Left ventricle myocardium inferior (tissue), 1 donor: Measurements from ENCODE around the gene FBXO47. TPM values are rescaled to one million over a fixed set of nuclear protein-coding genes. Genes with fewer than 3 reads are reported as not detected.
A peak's percentile ranks its signal among the peaks of the same experiment; 100 is the strongest.
"Not testable (repeated sequence)": the region's sequence is repeated elsewhere in the genome, so short reads cannot be mapped to it uniquely, and the experiment has no call there.

Source experiments
- DNase-seq: peaks from one replicate; pipeline ENCODE4 v3.0.0-alpha.2; 2020
- H3K27ac ChIP-seq: fragments of 200-600 bp; replicated peaks from 2 replicates; pipeline ENCODE4 v1.8.0; 2021
- H3K27me3 ChIP-seq: fragments of 200-600 bp; 2 replicates; pipeline ENCODE4 v1.8.0; 2021; ENCODE audit warnings: low read depth
- H3K36me3 ChIP-seq: fragments of 200-600 bp; 2 replicates; pipeline ENCODE4 v1.8.0; 2021
- H3K4me1 ChIP-seq: fragments of 200-600 bp; 2 replicates; pipeline ENCODE4 v1.8.0; 2021
- H3K4me3 ChIP-seq: fragments of 200-600 bp; 2 replicates; pipeline ENCODE4 v1.8.0; 2021; ENCODE audit warnings: mild to moderate bottlenecking, moderate library complexity
- H3K9me3 ChIP-seq: fragments of 200-600 bp; replicated peaks from 2 replicates; pipeline ENCODE4 v1.8.0; 2021
- intact Hi-C: fragments of 100-400 bp; cut with micrococcal nuclease; formaldehyde crosslinking; loops from one replicate; pipeline ENCODE4 v1.11.0; 2022
- total RNA-seq: library from RNA; stranded (reverse); fragmentation: NEBNext Ultra II Directional; extraction: Animal tissue kit (Norgen Biotek cat#: 25700); gene quantifications from one replicate; pipeline ENCODE4 v1.2.1, GENCODE V29; 2021
- TF ChIP-seq, protein P1 (sequence below): fragments of 200-600 bp; IDR thresholded peaks from 2 replicates; pipeline ENCODE4 v1.8.0; 2021; ENCODE audit warnings: antibody characterized with exemption, mild to moderate bottlenecking, borderline replicate concordance
- donor health status: DM: no; HTN: yes; CAD: no; lungs with severe emphysema.

Gene FBXO47
- total RNA-seq, 1 donor from 2014 or later, result not detected

DNA sequence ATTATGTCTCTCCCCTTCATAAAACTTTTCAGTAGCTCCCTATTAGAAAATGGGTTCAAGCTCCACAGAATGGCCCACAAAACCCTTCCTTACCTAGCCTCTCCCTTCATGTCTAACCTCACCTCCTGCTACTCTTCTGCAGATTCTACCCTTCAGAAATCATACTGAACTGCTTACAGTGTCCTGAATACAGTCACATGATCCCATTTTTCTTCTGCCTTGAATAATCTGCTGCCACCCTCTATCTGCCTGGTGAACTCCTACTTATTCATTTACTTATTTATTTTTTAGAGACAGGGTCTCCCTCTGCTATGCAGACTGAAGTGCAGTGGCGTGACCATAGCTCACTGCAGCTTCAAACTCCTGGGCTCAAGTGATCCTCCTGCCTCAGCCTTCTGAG is 26.8 kb downstream of the FBXO47 start:
- intact Hi-C loops, result no loop called here
- H3K4me3 ChIP-seq, result no peak overlapping the region
- H3K36me3 ChIP-seq, result no peaks in the 10 kb centered on the region
- peaks cover 12% of the 10 kb centered on the region for H3K4me1 ChIP-seq
- no peak overlapping the region for H3K27ac ChIP-seq
- H3K27me3 ChIP-seq, result no peaks in the 10 kb centered on the region
- TF ChIP-seq, protein P1, sequence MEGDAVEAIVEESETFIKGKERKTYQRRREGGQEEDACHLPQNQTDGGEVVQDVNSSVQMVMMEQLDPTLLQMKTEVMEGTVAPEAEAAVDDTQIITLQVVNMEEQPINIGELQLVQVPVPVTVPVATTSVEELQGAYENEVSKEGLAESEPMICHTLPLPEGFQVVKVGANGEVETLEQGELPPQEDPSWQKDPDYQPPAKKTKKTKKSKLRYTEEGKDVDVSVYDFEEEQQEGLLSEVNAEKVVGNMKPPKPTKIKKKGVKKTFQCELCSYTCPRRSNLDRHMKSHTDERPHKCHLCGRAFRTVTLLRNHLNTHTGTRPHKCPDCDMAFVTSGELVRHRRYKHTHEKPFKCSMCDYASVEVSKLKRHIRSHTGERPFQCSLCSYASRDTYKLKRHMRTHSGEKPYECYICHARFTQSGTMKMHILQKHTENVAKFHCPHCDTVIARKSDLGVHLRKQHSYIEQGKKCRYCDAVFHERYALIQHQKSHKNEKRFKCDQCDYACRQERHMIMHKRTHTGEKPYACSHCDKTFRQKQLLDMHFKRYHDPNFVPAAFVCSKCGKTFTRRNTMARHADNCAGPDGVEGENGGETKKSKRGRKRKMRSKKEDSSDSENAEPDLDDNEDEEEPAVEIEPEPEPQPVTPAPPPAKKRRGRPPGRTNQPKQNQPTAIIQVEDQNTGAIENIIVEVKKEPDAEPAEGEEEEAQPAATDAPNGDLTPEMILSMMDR, result no peak
- no peak for DNase-seq
- no peaks in the 10 kb centered on the region for H3K9me3 ChIP-seq

DNA sequence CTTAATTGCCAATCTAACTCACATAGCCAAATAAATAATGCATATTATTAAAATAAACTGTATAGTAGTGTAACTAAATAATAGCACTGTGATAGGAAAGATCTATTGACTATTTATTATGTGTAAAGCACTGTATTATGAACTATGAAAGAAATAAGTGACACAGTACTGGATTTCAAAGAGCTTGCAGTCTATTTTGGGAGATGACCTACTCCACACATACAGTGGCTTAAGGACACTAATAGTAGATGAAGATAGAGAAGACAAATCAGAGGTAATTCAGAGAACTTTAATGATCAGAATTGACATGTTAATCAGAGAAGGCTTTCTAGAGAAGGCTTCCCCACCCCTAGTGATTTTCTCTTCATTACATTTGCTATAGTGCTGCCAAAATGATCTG is 27.2 kb downstream of the FBXO47 start:
- Histone ChIP-seq H3K27ac (no peak overlapping the region), H3K4me1 (peaks cover 12% of the 10 kb centered on the region), H3K9me3 (no peaks in the 10 kb centered on the region), H3K4me3 (no peak overlapping the region), H3K36me3 (no peaks in the 10 kb centered on the region), H3K27me3 (no peaks in the 10 kb centered on the region)
- DNase-seq, result no peak
- intact Hi-C loops, result no loop called here
- TF ChIP-seq, protein P1, result no peak

DNA sequence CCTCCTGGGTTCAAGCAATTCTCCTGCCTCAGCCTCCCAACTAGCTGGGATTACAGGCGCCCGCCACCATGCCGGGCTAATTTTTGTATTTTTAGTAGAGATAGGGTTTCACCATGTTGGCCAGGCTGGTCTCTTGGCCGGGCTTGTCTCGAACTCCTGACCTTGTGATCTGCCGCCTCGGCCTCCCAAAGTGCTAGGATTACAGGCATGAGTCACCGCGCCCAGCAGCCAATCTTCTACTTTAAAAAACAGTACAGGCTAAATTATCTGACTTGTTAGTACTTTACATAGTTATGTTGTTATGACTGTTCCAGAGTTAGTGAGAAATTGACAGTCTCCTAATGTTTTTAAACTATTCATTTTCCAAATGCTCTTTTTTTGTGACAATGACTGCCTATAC is 33.2 kb downstream of the FBXO47 start:
- H3K27ac ChIP-seq, DNase-seq, H3K9me3 ChIP-seq, H3K4me3 ChIP-seq, H3K27me3 ChIP-seq, intact Hi-C loops, H3K36me3 ChIP-seq, H3K4me1 ChIP-seq: not testable (repeated sequence)

DNA sequence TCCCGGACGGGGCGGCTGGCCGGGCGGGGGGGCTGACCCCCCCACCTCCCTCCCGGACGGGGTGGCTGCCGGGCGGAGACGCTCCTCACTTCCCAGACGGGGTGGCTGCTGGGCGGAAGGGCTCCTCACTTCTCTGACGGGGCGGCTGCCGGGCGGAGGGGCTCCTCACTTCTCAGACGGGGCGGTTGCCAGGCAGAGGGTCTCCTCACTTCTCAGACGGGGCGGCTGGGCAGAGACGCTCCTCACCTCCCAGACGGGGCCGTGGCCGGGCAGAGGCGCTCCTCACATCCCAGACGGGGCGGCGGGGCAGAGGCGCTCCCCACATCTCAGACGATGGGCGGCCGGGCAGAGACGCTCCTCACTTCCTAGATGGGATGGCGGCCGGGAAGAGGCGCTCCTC is 36.4 kb downstream of the FBXO47 start:
- H3K36me3 ChIP-seq, H3K27me3 ChIP-seq, intact Hi-C loops, DNase-seq, H3K9me3 ChIP-seq, H3K4me1 ChIP-seq, H3K27ac ChIP-seq, H3K4me3 ChIP-seq: not testable (repeated sequence)

DNA sequence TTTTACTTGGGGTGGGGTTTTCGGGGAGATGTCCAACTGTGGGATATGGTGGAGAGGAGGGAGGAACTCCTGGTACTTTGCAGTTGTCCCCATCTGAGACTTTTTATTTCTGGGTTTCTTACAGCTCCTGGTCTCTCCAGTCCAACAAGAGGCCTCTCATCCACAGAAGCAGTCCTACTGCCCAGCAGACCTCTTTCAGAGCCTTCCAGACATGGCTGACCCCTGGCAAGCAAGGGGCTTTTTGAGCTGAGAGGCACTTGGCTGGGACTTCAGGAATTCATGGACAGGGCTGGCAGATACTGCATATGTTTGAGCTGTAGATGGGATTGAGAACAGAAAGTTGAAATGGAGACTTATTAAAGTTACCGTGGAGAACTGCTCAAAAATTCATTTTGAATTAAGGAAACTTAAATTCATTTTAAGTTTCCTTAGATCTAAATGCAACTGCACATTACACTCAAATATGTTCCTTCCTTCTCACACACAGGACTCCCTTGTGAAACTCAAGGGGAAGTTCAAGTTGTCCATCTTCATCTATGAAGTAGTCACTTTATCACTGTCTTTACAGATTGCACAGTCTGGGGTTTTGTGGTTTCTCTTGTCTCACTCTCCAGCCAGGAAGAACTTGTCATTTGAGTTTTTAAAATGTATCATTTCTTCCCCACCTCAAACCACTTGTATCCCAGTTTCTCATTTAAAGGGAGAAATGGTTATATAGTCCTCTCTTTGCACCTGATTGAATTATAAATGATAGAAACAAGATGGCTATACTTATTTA is 40.7 kb downstream of the FBXO47 start:
- Histone ChIP-seq H3K27ac (peak overlapping the region; percentile 53), H3K4me1 (peaks cover 33% of the 10 kb centered on the region), H3K27me3 (no peaks in the 10 kb centered on the region), H3K9me3 (no peaks in the 10 kb centered on the region), H3K4me3 (no peak overlapping the region), H3K36me3 (no peaks in the 10 kb centered on the region)
- TF ChIP-seq, protein P1, result no peak
- DNase-seq, result no peak
- intact Hi-C loops, result loop anchor here (10.0 kb wide), 1 partner anchor 62 kb away; no protein-coding TSS in a partner anchor

DNA sequence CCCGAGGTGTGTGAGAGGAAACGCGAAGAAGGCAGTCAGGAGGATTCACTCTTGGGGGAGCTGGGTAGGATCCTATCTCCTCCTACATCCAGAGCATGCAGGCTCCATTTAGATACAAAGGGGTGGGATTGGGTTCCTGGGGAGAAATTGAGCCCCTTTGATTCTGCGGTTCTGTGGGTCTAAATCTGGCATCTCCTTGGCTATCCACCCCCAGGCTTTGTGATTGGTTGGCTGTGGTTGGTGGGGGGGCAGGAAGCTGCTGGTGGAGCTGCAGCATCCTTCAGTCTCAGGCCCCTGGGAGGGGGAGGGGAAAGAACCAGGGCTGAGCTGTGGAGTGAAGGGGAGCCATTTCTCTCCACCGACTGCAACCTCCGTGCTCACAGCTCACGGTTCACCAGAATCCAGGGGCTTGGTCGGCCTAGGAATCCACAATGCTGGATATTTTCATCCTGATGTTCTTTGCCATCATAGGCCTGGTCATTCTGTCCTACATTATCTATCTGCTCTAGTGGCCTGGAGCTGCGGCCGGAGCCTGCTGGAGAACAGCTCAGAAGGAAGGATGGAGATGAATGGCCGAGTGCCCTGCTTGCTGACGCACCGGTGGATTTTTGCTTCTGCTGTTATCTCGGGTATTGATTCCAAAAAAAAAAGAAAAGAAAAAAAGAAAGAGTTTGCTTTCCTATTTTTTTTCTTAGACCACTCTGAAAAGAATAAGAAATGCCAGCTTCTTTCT is 41.8 kb downstream of the FBXO47 start, which contains the start of gene LASP1NB:
Gene LASP1NB, plus strand, starts transcription at position 352 of the 733 bp plus-strand sequence.
- Histone ChIP-seq H3K27ac (peak within 1 kb of the TSS; percentile 53), H3K27me3 (no peaks in the 10 kb centered on the region), H3K36me3 (no peaks in the 10 kb centered on the region), H3K4me3 (peak within 1 kb of the TSS; percentile 39), H3K9me3 (no peaks in the 10 kb centered on the region), H3K4me1 (peaks cover 44% of the 10 kb centered on the region)
- intact Hi-C loops, result loop anchor here (10.0 kb wide), 1 partner anchor 61 kb away; no protein-coding TSS in a partner anchor
- DNase-seq, result no peak
- TF ChIP-seq, protein P1, result no peak
